GM13977 (cell line): ENCODE results near the gene BTBD2.

ENCODE experiments used
- DNase-seq: peaks from one replicate; pipeline ENCODE4 v3.0.0; 2012; ENCODE audit warnings: low spot score
- CTCF ChIP-seq: IDR thresholded peaks from 2 replicates; pipeline ENCODE4 v1.5.1; 2012; ENCODE audit warnings: mild to moderate bottlenecking, control low read depth; ENCODE audit not compliant: insufficient read depth; ENCODE audit errors: extremely low read depth, missing control alignments
- in situ Hi-C: fragments of 300-500 bp; cut with MboI; formaldehyde crosslinking; loops from one replicate; pipeline ENCODE4 v1.12.0; 2022; ENCODE audit warnings: low sequenced_read_pairs, low pct_unique_long_range_greater_than_20kb, mixed read lengths, inconsistent platforms; ENCODE audit not compliant: unreplicated experiment

BTBD2 gene

GRCh38 chr19:1967087-1967608, 48.4 kb downstream of the BTBD2 start:
- TF ChIP-seq CTCF, result no peak
- in situ Hi-C loops, result no loop called here
- DNase-seq, result no peak

- in situ Hi-C loops, result no loop called here
- TF ChIP-seq CTCF, result no peak
- no peak for DNase-seq
These were observed 52.8 kb downstream of the BTBD2 start for GRCh38 chr19:1962674-1963073.

GRCh38 chr19:1961000-1961883, 54.3 kb downstream of the BTBD2 start:
- TF ChIP-seq CTCF, result no peak
- in situ Hi-C loops, result no loop called here

GRCh38 chr19:1959928-1960589, 55.5 kb downstream of the BTBD2 start:
- no peak for DNase-seq
- in situ Hi-C loops, result no loop called here
- TF ChIP-seq CTCF, result no peak

More at GRCh38 chr19:1961000-1961883, 54.3 kb downstream of the BTBD2 start:
- DNase-seq, result no peak

GRCh38 chr19:1957562-1958248, 57.8 kb downstream of the BTBD2 start:
- in situ Hi-C loops, result no loop called here
- no peak for DNase-seq
- no peak for TF ChIP-seq CTCF

- TF ChIP-seq CTCF, result no peak
- DNase-seq, result no peak
- in situ Hi-C loops, result no loop called here
These were observed 58.5 kb downstream of the BTBD2 start for GRCh38 chr19:1956868-1957492.
